Endodermal cell (in vitro differentiated cells): ENCODE results near the gene PMS2. TPM values are rescaled to one million over a fixed set of nuclear protein-coding genes. Genes with fewer than 3 reads are reported as not detected.
"Not testable (repeated sequence)": the region's sequence is repeated elsewhere in the genome, so short reads cannot be mapped to it uniquely, and the experiment has no call there.

Source experiments
- DNase-seq: peaks from one replicate; pipeline ENCODE4 v3.0.0-alpha.2; 2017
- H3K27ac ChIP-seq: 2 replicates; pipeline ENCODE4 v1.5.1; 2013; ENCODE audit warnings: mild to moderate bottlenecking, low read depth, low read length, moderate library complexity
- H3K27me3 ChIP-seq: 2 replicates; pipeline ENCODE4 v1.6.1; 2013; ENCODE audit warnings: mild to moderate bottlenecking, low read length, moderate library complexity; ENCODE audit not compliant: insufficient read depth, control insufficient read depth, poor library complexity, severe bottlenecking
- H3K36me3 ChIP-seq: 2 replicates; pipeline ENCODE4 v1.7.0; 2013; ENCODE audit warnings: mild to moderate bottlenecking, low read length, moderate library complexity; ENCODE audit not compliant: control insufficient read depth, insufficient read depth
- H3K4me1 ChIP-seq: one replicate; pipeline ENCODE4 v1.7.0; 2013; ENCODE audit warnings: low read length; ENCODE audit not compliant: control insufficient read depth, insufficient read depth
- H3K4me3 ChIP-seq: 2 replicates; pipeline ENCODE4 v1.5.1; 2013; ENCODE audit warnings: mild to moderate bottlenecking, low read length, moderate library complexity
- H3K9ac ChIP-seq: 2 replicates; pipeline ENCODE4 v1.6.1; 2013; ENCODE audit warnings: mild to moderate bottlenecking, low read length, moderate library complexity; ENCODE audit not compliant: poor library complexity, severe bottlenecking; ENCODE audit errors: extremely low read depth
- H3K9me3 ChIP-seq: 2 replicates; pipeline ENCODE4 v1.6.1; 2013; ENCODE audit warnings: mild to moderate bottlenecking, low read length, moderate library complexity; ENCODE audit not compliant: control insufficient read depth
- H3K27ac Mint-ChIP-seq: 2 replicates; pipeline ENCODE4 v1.8.0; 2020; ENCODE audit warnings: mixed read lengths
- H3K27me3 Mint-ChIP-seq: 2 replicates; pipeline ENCODE4 v1.8.0; 2021; ENCODE audit warnings: mild to moderate bottlenecking, mixed read lengths; ENCODE audit not compliant: insufficient read depth
- H3K36me3 Mint-ChIP-seq: 2 replicates; pipeline ENCODE4 v1.8.0; 2020; ENCODE audit warnings: low read depth, mixed read lengths
- H3K4me1 Mint-ChIP-seq: 2 replicates; pipeline ENCODE4 v1.8.0; 2020; ENCODE audit warnings: mixed read lengths
- H3K4me3 Mint-ChIP-seq: 2 replicates; pipeline ENCODE4 v1.8.0; 2020; ENCODE audit warnings: mild to moderate bottlenecking, moderate library complexity, mixed read lengths
- H3K9me3 Mint-ChIP-seq: 2 replicates; pipeline ENCODE4 v1.8.0; 2020; ENCODE audit warnings: mild to moderate bottlenecking, mixed read lengths
- WGBS, 2 experiments: methylation state at CpG; one replicate each; pipeline versions ENCODE4 v1.1.5 to v1.1.7; 2013; ENCODE audit warnings: missing lambda C conversion rate in 2 of 2, mixed read lengths in 1 of 2; ENCODE audit not compliant: insufficient coverage in 1 of 2, insufficient read length in 1 of 2; 5-methylcytosine and 5-hydroxymethylcytosine counted together
- total RNA-seq, 2 donors: library from RNA; stranded (reverse); fragmentation: NEBNext Ultra II Directional in 1 of 2; extraction: Animal tissue kit (Norgen Biotek cat#: 25700) in 1 of 2; gene quantifications; 2 replicates in 1 of 2; 3 replicates in 1 of 2; pipeline ENCODE4 v1.2.1, GENCODE V29; 2021

PMS2 gene
- total RNA-seq, 2 donors from 2014 or later = 19.6 to 22.1 TPM

GRCh38 chr7:5924180-5924579, 84.7 kb downstream of the PMS2 start:
- H3K4me1 ChIP-seq, H3K9me3 ChIP-seq, H3K27ac Mint-ChIP-seq, H3K27ac ChIP-seq, H3K4me3 ChIP-seq, H3K9ac ChIP-seq, H3K36me3 ChIP-seq, H3K27me3 Mint-ChIP-seq, H3K27me3 ChIP-seq, DNase-seq, H3K36me3 Mint-ChIP-seq, H3K4me3 Mint-ChIP-seq, H3K4me1 Mint-ChIP-seq, H3K9me3 Mint-ChIP-seq: not testable (repeated sequence)
- WGBS, 2 experiments = no CpG with 5 or more reads among the region's 2 CpGs

Other genes with a start within 250 kb of the PMS2 start
- 10 to 100 TPM; 39.5 to 44.1 TPM for gene RNF216, start 227.4 kb downstream of the PMS2 start, total RNA-seq
- not detected for gene OCM, start 128.3 kb downstream of the PMS2 start, total RNA-seq
- gene CCZ1, start 110.3 kb downstream of the PMS2 start, total RNA-seq = 100 to 1,000 TPM; 121 to 138 TPM
- gene RSPH10B, start 38.4 kb downstream of the PMS2 start, total RNA-seq = under 1 TPM; 0.73 to 0.75 TPM
- 10 to 100 TPM; 48.6 to 60.1 TPM for gene AIMP2, start 223 bp upstream of the PMS2 start, total RNA-seq
- gene ANKRD61, start 22.3 kb upstream of the PMS2 start, total RNA-seq = not detected
- 100 to 1,000 TPM; 106 to 116 TPM for gene EIF2AK1, start 50.1 kb upstream of the PMS2 start, total RNA-seq
- gene USP42, start 95.9 kb upstream of the PMS2 start, total RNA-seq = 10 to 100 TPM; 17.8 to 23.2 TPM